Activated T-cell treated with anti-CD3 and anti-CD28 coated beads for 48 hours (primary cell): ENCODE data around the gene GORASP1.

Experiments
- DNase-seq: peaks from one replicate; pipeline ENCODE4 v3.0.0-alpha.2; 2020; ENCODE audit warnings: low read depth

The GORASP1 gene

DNA sequence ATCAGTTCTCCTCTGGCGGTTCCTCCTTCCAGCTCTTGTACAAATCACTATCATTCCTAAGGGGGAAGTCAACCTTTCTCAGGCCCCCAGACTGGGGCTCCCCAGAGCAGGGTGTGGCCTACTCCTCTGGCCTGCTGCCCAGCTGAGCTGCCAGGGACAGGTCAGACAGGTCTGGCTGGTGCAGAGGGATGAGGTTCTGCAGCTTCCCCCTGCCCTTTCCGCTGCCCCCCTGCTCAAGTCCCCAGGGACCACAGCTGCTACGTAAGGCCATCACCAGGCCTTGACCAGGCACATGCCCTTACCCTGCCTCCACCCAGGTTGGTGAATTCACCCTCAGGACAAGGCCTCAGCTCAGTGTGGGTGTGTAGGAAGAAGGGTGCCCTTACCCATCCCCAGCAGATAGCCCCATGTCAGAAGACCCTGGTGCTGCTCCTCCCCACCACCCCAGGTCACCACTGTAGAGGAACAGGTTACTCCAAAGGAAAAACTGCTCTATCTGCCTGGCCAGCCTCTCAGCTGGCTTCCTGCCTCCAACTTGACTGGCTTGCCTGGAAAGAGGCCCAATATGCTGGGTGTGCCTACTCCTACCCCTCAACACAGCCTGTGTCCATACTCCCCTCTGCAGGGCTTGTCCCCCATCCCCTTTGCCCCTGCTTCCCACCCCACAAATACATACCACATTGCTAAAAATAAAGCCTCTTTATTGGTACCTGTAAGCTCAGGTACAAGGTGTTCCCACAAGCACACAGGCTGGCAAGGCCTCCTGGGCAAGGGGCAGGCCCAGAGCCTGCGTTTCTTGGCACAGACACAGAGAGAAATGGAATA lies 34.0 kb upstream of the GORASP1 start:
- DNase-seq = no peak

DNA sequence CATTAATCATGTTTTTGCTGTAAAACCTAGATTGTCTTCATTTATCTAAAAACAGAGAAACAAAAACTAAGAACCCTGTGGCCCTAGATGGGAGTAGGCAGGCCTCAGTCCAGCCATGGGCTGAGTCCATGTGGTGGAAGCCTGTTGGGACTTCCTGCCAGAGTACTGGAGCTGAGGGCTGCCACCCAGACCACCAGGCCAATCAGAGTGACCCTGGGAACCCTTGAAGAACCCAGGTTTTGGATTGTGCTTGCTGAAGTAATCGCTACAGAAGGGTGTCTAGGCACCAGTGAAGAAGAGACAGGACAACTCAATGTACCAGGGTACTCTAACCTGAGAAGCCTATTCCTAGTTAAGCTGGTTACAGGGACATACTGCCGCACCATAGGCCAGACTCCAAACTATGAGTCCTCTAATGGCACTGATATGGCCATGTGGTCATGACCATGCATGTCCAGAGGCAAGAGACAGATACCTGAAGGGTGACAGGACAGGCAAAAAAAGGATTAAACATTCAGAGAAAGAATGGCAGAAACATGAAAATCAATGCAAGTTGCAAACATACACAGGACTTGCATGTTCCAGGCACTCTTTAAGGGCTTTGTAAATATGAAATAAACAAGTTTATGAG lies 33.0 kb upstream of the GORASP1 start:
- DNase-seq = no peak

DNA sequence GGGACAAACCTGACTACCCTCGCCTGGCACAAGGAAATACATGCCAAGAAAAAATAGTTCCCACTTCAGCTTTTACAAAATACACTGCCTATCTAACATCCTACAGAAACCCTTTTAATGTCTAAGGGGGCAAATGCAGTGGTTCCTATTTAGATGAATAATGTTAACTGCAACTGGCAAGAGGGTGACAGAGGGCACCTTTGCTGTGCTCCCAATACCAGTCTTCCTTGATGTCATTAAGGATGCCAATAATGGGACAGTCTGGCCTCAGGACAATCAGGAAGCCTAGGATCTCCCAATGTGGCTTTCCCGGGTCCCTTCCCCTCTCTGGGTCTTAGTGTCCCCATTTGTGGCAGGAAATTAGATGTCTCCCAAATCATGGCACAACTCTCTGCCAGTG lies 32.0 kb upstream of the GORASP1 start:
- DNase-seq = no peak

DNA sequence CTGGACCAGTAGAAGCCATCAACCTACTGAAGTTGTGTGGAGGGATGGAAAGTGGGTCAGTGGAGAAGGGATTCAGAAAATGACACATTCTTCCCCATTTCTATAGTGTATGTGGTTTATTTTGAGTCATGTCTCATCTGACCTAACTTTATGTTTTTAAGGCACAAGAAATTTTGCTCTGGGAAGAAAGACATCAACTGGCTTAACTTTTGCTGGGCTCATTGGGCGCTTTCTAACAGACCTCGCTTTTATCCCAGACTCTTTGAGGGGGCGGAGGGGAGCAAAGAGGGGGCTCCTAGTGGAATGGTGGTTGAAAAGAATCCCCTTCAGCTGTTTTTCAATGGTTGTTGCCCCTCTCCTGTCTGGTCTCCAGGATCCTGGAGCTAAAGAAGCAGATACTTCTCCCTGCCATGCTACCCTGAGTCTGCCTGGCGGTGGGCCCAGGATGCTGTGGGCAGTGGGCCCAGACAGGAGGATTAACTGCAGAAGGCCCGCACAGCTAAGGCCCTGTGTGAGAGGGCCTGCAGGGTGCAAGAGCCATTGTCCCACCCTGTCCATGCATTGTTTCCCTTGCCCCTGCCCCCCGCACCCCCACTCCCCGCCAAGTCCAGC lies 31.5 kb upstream of the GORASP1 start:
- no peak for DNase-seq

DNA sequence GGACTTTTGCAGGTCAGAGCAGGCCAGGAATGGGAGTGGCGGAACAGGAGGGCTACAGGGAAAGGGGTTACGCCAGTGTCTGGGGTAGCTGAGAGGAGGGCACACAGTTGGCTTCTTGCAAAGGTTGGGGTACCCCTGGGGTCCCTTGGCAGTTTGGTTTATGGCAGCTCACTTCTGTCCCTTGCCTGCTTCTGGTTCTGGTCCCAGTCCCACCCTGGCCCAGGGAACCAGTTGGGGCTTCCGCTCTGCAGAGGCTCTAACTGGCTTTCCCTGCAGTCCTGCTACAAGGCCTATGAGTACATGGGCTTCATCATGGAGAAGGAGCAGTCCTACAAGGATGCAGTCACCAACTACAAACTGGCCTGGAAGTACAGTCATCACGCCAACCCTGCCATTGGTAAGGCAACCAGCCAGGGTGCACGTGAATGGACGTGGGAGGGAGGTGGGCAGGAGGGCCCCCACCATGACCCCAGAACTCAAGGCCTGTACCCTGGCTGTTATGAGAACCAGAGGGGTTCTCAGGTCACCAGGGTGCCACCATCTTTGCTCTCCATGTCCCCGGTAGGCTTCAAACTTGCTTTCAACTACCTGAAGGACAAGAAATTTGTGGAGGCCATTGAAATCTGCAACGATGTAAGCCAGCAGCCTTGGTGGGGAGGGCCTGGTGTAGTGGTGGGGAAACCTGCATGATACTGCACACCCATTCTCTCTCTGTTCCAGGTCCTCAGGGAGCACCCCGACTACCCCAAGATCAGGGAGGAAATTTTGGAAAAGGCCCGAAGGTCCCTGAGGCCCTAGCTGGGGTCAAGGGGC lies 30.8 kb upstream of the GORASP1 start:
- DNase-seq = no peak

DNA sequence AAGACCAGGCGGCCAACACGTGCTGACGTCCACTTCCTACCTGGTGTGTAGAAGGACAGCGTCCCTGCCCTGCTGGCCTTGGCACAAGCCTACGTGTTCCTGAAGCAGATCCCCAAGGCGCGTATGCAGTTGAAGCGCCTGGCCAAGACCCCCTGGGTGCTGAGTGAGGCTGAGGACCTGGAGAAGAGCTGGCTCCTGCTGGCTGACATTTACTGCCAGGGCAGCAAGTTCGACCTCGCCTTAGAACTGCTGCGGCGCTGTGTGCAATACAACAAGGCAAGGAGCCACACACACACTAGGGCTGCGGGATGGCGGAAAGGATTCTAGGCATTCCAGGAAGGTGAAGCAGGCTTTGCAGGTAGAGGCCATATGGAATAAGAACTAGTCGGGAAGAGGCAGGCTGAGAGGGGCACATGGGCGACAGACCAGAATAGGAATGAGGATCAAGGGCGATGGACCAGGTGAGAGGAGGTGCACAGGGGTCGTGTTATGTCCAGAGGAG lies 30.1 kb upstream of the GORASP1 start:
- no peak for DNase-seq

DNA sequence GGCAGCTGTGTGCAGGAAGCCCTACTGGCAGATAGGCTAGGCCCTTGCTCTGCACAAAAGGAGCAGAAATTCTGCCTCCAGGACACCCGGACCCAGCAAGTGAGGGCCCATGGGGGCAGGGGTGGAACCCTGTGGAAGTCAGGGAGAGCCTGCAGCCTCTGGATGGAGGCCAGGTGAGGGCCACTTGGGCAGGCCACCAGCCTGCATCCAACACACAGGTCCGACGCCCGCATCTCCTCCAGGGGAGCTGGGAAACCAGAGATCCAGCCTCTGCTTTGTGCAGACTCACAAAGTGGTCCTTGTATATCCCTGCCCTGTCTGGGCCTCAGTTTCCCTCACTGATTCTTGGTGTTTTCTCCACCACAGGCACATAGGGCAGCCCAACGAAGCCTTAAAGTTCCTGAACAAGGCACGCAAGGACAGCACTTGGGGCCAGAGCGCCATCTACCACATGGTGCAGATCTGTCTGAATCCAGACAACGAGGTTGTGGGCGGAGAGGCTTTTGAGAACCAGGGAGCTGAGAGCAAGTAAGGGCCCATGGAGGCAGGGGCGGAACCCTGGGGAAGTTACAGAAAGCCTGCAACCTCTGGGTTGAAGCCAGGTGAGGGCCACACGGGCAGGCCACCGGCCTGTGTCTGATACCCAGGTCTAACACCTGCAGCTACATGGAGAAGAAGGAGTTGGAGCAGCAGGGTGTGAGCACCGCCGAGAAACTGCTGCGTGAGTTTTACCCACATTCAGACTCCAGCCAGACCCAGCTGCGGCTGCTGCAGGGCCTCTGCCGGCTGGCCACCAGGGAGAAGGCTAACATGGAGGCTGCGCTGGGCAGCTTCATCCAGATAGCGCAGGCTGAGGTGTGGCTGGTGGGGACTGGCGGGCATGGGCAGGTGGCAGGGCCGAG lies 29.4 kb upstream of the GORASP1 start:
- no peak for DNase-seq

DNA sequence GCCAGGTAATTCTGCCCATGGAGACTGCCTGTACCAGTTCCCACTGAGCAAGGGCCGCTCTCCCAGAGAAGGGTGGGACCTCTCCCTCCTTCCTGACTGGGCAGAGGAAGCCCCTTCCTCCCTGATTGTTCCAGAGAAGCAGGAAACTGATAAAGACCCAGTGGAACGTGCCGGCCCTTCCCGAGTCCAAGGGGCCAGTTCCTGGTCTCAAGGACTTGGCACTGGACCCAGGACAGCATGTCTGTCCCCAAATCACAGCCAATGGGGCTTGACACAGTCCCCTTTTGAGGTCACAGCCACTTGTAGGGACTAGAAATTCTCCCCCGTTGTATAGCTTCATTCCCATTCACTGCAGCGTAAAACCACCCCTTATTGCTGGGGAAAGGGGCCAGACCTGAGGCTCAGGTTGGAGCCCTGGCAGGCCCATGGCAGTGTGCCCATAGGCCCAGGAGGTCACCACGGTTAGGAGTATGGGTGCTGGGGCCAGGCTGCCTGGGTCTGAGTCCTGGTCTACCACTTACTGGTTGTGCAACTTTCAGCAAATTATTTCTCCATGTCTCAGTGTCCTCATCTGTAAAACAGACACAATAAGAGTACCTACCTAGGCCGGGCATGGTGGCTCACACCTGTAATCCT lies 27.9 kb upstream of the GORASP1 start:
- no peak for DNase-seq

DNA sequence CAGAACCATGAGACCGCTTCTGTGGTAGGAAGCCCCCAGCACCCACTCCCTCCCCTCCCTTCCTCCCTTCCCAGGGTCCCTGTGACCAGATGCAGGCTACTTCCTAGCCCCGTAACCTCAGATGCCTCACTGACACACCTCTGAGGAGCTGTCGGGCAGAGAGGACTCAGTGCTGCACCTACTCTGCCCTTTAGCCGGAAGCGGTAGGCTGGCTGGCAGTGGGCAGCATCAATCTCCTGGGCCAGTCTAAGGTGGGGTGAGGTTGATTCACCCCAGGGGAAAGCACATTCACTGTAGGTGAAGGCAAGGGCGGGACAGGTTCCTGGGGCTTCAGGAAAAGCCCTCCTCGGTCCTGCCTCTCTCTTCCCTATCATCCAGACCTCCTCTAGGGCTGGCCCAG lies 26.9 kb upstream of the GORASP1 start:
- no peak for DNase-seq

DNA sequence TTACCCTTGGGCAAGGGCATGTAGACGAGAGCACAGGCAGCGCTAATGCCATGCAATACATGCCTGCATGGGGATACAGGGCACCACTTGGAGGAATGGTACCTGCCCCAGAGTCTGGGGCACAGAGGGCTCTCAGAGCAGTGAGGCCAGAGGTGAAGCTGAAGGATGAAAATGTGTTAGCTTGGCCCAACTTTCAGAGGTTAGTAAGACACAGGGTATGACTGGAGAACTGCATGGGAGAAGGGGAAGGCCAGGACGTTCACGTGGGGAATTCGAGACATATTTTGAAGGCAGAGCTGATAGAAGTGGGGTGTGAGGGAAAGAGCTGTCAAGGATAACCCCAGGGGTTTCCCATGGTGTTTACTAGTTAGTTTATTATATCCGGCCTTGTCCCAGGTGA lies 26.4 kb upstream of the GORASP1 start:
- DNase-seq = no peak

DNA sequence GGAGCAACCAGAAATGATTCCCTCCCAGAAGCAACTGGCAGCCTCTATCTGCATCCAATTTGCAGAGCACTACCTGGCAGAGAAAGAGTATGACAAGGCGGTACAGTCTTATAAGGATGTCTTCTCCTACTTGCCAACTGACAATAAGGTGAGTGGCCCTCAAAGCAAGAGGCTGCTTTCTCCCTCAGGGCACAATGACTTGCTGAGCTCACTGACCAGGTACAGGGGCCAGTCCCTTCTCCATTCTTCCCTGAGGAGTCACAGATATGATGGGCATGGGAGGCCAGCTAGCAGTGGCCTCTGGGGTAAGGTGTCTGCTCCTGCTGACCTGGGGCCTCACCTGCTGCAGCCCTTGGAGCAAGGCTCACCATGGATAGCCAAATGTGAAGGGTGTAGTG lies 25.7 kb upstream of the GORASP1 start:
- DNase-seq = no peak

DNA sequence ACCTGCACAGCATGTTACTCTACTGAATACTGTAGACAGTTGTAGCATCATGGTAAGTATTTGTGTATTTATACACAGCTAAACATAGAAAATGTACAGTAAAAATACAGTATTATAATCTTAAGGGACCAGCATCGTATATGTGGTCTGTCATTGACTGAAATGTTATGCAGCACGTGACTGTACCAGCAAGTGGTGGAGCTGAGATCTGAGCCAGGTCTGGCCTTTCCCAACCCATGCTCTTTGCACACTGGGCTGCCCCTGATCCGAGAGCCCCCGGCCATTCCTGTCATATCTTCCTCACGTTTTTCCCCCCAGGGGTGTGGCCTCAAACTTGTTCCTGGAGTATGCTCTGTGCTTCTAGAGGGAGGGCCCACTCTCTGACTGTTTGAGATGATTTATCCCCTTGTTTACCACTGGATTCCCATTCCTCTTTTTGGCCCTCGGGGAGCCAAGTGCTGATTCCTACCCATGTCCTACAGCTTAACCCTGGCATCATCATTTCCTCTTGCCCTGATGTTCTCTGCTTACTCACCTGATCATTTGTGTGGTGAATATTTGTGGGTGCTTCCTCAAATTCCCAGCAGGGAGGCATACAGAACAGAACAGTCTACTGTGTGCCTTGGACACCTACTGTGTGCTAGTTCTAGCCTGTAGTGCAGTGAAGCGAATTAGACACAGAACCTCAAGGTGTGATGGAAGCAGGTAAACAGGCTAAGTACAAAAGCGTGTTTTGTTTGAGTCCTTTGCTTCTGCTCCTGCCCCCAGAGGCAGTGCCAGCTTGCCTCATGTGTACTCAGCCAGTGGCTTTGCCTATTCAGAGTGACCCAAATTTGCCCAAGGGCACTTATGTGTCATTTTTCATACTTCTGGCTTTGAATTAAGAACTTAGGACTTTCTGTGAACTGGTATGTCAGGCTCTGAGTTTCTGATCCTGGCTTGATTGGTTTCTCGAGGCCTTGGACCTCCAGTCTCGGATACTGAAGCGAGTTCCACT lies 25.0 kb upstream of the GORASP1 start:
- no peak for DNase-seq

DNA sequence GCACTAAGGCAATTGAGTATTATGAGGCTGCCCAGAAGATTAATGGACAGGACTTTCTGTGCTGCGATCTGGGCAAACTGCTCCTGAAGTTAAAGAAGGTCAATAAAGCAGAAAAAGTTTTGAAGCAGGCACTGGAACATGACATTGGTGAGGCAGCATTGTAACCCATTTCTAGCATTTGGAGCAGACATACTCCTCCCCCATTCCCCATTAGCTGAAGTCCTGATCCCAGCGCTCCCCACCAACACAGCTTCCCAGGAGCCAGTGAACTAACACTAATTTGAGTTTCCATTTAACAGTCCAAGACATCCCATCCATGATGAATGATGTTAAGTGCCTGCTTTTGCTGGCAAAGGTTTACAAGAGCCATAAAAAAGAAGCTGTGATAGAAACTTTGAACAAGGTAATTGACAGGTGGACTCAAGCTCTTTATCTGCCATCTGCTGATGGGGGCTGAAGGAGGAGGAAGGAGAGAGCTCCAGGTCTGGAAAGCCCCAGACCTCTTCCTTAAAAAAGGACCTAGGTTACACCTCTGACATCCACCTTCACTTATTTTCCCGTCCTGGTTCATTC lies 23.4 kb upstream of the GORASP1 start:
- no peak for DNase-seq

DNA sequence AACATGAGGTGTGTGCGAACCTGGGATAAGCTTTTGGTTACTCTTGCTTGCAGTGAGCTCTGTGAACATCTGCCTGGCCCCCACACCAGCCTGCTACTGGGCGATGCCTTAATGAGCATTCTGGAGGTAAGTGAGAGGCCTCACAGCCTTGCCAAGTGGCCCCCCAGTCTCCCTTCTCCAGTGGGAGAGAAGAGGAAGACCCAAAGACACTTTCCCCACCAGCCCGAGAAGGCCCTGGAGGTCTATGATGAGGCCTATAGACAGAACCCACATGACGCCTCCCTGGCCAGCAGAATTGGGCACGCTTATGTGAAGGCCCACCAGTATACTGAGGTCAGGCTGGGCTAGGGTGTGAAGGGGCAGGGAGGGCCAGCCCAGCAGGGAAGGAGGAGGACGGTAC lies 22.6 kb upstream of the GORASP1 start:
- DNase-seq = no peak

DNA sequence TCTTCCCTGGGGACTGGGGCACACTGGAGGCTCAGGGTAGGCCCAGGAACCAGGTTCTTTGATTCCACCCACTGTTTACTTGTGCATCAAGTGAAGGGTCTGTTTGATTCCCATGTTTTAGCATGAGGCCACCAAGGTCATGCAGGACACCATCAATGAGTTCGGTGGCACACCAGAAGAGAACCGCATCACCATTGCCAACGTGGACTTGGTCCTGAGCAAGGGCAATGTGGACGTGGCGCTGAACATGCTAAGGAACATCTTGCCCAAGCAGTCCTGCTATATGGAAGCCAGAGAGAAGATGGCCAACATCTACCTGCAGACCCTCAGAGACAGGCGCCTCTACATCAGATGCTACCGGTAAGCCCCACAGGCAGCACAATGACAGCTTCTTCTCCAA lies 21.5 kb upstream of the GORASP1 start:
- DNase-seq = no peak

DNA sequence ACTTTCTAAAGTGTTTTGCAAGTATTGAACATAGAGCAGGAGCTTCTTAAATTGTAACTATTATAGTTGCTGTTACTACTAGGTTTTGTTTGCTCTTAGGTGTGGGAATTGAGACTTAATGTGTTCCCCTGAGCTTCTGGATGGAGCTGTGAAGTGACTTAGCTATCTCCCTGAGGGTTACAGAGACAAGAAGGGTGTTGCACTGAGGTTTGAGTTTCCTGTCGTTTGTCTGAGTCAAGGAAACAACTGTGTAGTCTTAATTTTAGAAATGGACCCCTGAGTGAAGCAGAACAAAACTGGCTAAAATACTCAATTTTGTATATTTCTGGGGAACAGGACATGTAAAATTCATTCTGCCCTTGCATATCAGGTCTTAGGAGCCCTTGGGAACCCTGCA lies 20.5 kb upstream of the GORASP1 start:
- DNase-seq = no peak

DNA sequence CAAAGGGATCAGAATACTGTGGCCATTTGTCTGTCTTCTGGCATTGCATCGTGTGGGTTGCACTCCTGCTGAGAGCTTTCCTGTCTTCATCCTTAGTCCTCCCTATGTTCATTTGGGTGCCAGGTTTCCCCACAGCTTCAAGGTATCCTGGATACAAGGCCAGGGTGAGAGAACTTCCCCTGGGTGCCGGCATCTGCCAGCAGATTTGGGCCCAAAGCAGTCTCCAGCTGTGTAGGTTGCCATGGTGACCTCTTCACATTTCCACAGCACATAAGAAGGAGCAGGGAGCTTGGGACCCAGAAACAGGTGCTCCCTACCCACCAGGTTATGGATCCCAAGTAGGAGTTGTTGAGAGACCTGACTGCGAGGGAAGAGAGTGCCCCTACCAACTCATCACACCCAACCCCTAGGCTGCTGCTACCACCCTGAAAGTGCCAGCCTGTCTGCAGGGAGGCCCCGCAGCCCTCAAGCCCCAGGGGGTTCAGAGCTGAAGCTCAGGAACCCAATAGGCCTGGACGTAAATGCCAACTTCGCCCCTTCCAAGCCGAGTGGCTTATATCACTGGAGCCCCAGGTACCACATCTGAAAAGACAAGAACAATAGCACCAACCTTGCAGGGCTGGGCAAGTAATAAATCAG lies 20.0 kb upstream of the GORASP1 start:
- no peak for DNase-seq

DNA sequence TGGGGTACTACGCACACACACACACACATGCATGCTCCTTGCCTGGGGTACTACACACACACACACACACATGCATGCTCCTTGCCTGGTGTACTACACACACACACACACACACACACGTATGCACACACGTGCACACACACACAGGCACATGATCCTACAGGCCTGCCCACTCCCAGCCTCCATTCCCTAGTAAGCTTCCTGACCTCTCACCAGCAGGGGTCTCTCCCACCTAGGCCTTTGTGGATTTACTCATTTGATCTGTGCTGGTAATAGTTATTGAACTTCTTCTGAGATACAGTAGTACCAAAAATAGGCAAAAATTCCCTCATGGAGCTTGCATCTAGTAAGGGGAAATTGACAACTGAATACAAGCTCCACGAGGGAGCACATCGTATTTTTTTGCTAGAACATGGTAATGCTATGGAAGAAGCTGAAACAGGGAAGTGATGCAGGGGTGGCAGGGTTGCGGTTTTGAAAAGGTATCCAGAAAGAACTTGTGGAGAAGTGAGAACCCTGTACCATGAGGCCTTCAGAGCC lies 19.2 kb upstream of the GORASP1 start:
- no peak for DNase-seq
